Transverse colon (tissue), 4 donors: Measurements from ENCODE around the gene GPS1. TPM values are rescaled to one million over a fixed set of nuclear protein-coding genes. Genes with fewer than 3 reads are reported as not detected.

Experiments used
- DNase-seq: peaks from one replicate; pipeline ENCODE4 v3.0.0-alpha.2; 2019
- H3K27ac ChIP-seq, 4 donors: fragments of 200-600 bp; sonication (generic); 2 replicates each; pipeline ENCODE4 v1.5.1; 2016 to 2018; ENCODE audit warnings: inconsistent platforms in 4 of 4
- H3K27me3 ChIP-seq: fragments of 200-600 bp; sonication (generic); 2 replicates; pipeline ENCODE4 v1.5.1; 2017; ENCODE audit warnings: inconsistent platforms
- H3K36me3 ChIP-seq, 4 donors: fragments of 200-600 bp; sonication (generic); 2 replicates each; pipeline ENCODE4 v1.5.1; 2017 to 2019; ENCODE audit warnings: inconsistent platforms in 4 of 4
- H3K4me1 ChIP-seq, 4 donors: fragments of 200-600 bp; sonication (generic); 2 replicates each; pipeline ENCODE4 v1.5.1; 2017 to 2020; ENCODE audit warnings: inconsistent platforms in 4 of 4
- H3K4me3 ChIP-seq, 4 donors: fragments of 200-600 bp; sonication (generic); 1 replicate in 1 of 4; 2 replicates in 3 of 4; pipeline versions ENCODE4 v1.5.1 to v1.6.1; 2017 to 2019; ENCODE audit warnings: inconsistent platforms in 4 of 4
- H3K9me3 ChIP-seq, 2 donors: fragments of 200-600 bp; sonication (generic); 2 replicates each; pipeline ENCODE4 v1.5.1; 2017 to 2019; ENCODE audit warnings: inconsistent platforms in 2 of 2
- CTCF ChIP-seq, 5 experiments: fragments of 200-600 bp in 3 of 5; fragments of 450-650 bp in 2 of 5; sonication (generic) in 3 of 5; IDR thresholded peaks; 1 replicate in 2 of 5; 2 replicates in 3 of 5; pipeline ENCODE4 v1.5.1; 2016 to 2017; ENCODE audit warnings: antibody characterized with exemption in 5 of 5, inconsistent platforms in 3 of 5, mild to moderate bottlenecking in 2 of 5, moderate library complexity in 1 of 5
- EP300 ChIP-seq: sonication (generic); formaldehyde crosslinking; IDR thresholded peaks from one replicate; pipeline ENCODE4 v1.6.1; 2017; ENCODE audit warnings: antibody characterized with exemption, low read depth
- POLR2A ChIP-seq: fragments of 450-650 bp; IDR thresholded peaks from one replicate; pipeline ENCODE4 v1.6.1; 2016; ENCODE audit warnings: antibody characterized with exemption, mild to moderate bottlenecking, moderate library complexity
- POLR2AphosphoS5 ChIP-seq, 3 donors: sonication (generic); formaldehyde crosslinking; IDR thresholded peaks; one replicate each; pipeline ENCODE4 v1.6.1; 2016; ENCODE audit warnings: antibody characterized with exemption in 3 of 3
- WGBS, 2 donors: methylation state at CpG; one replicate each; pipeline ENCODE4 v1.1.5; 2018; ENCODE audit warnings: low coverage in 1 of 2; 5-methylcytosine and 5-hydroxymethylcytosine counted together
- in situ Hi-C, 4 donors: fragments of 200-750 bp; cut with MboI; loops; one replicate each; pipeline versions ENCODE4 v1.15.0 to v1.15.1; 2017; ENCODE audit warnings: low sequenced_read_pairs in 3 of 4, low pct_ligation_motif_present in 1 of 4, low pct_unique_long_range_greater_than_20kb in 1 of 4
- intact Hi-C: fragments of 100-400 bp; cut with DNase I; formaldehyde crosslinking; loops from one replicate; pipeline ENCODE4 v1.15.1; 2023; ENCODE audit warnings: low total_unique reads
- total RNA-seq, 4 donors: library from RNA; depleted of rRNA; stranded (reverse); fragments of >200 nt; gene quantifications; one replicate each; pipeline ENCODE4 v1.1.0, GENCODE V29; 2016

Gene GPS1
- total RNA-seq, 4 donors from 2014 or later: 42.0 to 160 (median 85.5) TPM

- peak; percentile 78 for DNase-seq
- Histone ChIP-seq H3K4me1 (peaks cover 13 to 48% (median 30%) of the 10 kb centered on the region in 4 donors), H3K4me3 (peak overlapping the region in 3 of 4 donors; percentile 1 to 44 (median 9)), H3K27ac (peak overlapping the region; percentile 81 to 89 (median 84)), H3K27me3 (no peaks in the 10 kb centered on the region), H3K9me3 (no peaks in the 10 kb centered on the region), H3K36me3 (no peaks in the 10 kb centered on the region)
- 23% methylated on average over 17 of the region's 24 CpGs; no CpG with 5 or more reads in 1 of the 2 donors for WGBS, 2 donors
- TF ChIP-seq POLR2A (peak; percentile 64), EP300 (no peak), CTCF (IDR thresholded peaks at IDR 0.05) (peak in 4 of 5 experiments; percentile 24 to 71 (median 44)), POLR2AphosphoS5 (IDR thresholded peaks at IDR 0.05) (peak in 2 of 3 donors; percentile 42 to 66)
- in situ Hi-C loops (no loop called here), intact Hi-C loops (no loop called here)
Observed at GRCh38 chr17:82105882-82106687, 54.4 kb downstream of the GPS1 start.

- TF ChIP-seq CTCF (IDR thresholded peaks at IDR 0.05): no peak
- H3K4me3 ChIP-seq: peak overlapping the region in 3 of 4 donors; percentile 1 to 44 (median 9)
- intact Hi-C loops: no loop called here
- no peak for DNase-seq
- 49% methylated on average over 9 of the region's 9 CpGs; no CpG with 5 or more reads in 1 of the 2 donors for WGBS, 2 donors
- H3K9me3 ChIP-seq: no peaks in the 10 kb centered on the region
- in situ Hi-C loops: no loop called here
- no peaks in the 10 kb centered on the region for H3K27me3 ChIP-seq
- H3K36me3 ChIP-seq: no peaks in the 10 kb centered on the region
- H3K27ac ChIP-seq: peak overlapping the region; percentile 81 to 89 (median 84)
- peaks cover 13 to 41% (median 26%) of the 10 kb centered on the region in 4 donors for H3K4me1 ChIP-seq
Observed at GRCh38 chr17:82106688-82107305, 55.1 kb downstream of the GPS1 start.

Other genes with a start within 250 kb of the GPS1 start
- under 1 TPM in 2 of 4 donors, not detected in 2; 0.14 to 0.64 TPM for gene GCGR, start 247.7 kb upstream of the GPS1 start, total RNA-seq
- 10 to 100 TPM; 23.3 to 44.0 (median 33.2) TPM for gene MCRIP1, start 218.6 kb upstream of the GPS1 start, total RNA-seq
- gene PPP1R27, start 216.8 kb upstream of the GPS1 start, total RNA-seq: under 1 TPM in 1 of 4 donors, not detected in 3; 0.68 TPM
- gene P4HB, start 191.4 kb upstream of the GPS1 start, total RNA-seq: 100 to 1,000 TPM; 486 to 732 (median 556) TPM
- gene ARHGDIA, start 180.6 kb upstream of the GPS1 start, total RNA-seq: 100 to 1,000 TPM; 189 to 480 (median 323) TPM
- gene ALYREF, start 160.3 kb upstream of the GPS1 start, total RNA-seq: 10 to 100 TPM; 23.1 to 47.7 (median 36.7) TPM
- 100 to 1,000 TPM in 1 of 4 donors, 10 to 100 TPM in 3; 56.7 to 126 (median 86.6) TPM for gene ANAPC11, start 160.2 kb upstream of the GPS1 start, total RNA-seq
- under 1 TPM in 1 of 4 donors, not detected in 3; 0.41 TPM for gene NPB, start 149.7 kb upstream of the GPS1 start, total RNA-seq
- gene PCYT2, start 140.5 kb upstream of the GPS1 start, total RNA-seq: 100 to 1,000 TPM in 1 of 4 donors, 10 to 100 TPM in 3; 37.2 to 424 (median 77.1) TPM
- 100 to 1,000 TPM in 2 of 4 donors, 10 to 100 TPM in 2; 76.5 to 315 (median 172) TPM for gene SIRT7, start 133.7 kb upstream of the GPS1 start, total RNA-seq
- 10 to 100 TPM; 22.4 to 34.4 (median 24.3) TPM for gene MAFG, start 124.2 kb upstream of the GPS1 start, total RNA-seq
- gene PYCR1, start 114.6 kb upstream of the GPS1 start, total RNA-seq: 100 to 1,000 TPM in 1 of 4 donors, 10 to 100 TPM in 2, not detected in 1; 16.4 to 257 (median 20.5) TPM
- gene MYADML2, start 104.7 kb upstream of the GPS1 start, total RNA-seq: not detected
- gene NOTUM, start 90.7 kb upstream of the GPS1 start, total RNA-seq: not detected
- gene ASPSCR1, start 74.3 kb upstream of the GPS1 start, total RNA-seq: 10 to 100 TPM; 21.0 to 61.7 (median 41.3) TPM
- 100 to 1,000 TPM in 2 of 4 donors, 10 to 100 TPM in 2; 85.4 to 131 (median 104) TPM for gene CENPX, start 29.0 kb upstream of the GPS1 start, total RNA-seq
- gene LRRC45, start 28.6 kb upstream of the GPS1 start, total RNA-seq: 10 to 100 TPM; 12.7 to 40.6 (median 23.5) TPM
- 10 to 100 TPM in 1 of 4 donors, 1 to 10 TPM in 3; 2.6 to 11.1 (median 5.0) TPM for gene RAC3, start 20.2 kb upstream of the GPS1 start, total RNA-seq
- gene DCXR, start 14.2 kb upstream of the GPS1 start, total RNA-seq: 100 to 1,000 TPM in 1 of 4 donors, 10 to 100 TPM in 3; 49.4 to 117 (median 71.3) TPM
- gene RFNG, start 87 bp upstream of the GPS1 start, total RNA-seq: 10 to 100 TPM; 33.2 to 92.0 (median 48.8) TPM
- gene DUS1L, start 13.9 kb downstream of the GPS1 start, total RNA-seq: 100 to 1,000 TPM in 3 of 4 donors, 10 to 100 TPM in 1; 98.6 to 306 (median 132) TPM
- 100 to 1,000 TPM in 2 of 4 donors, 10 to 100 TPM in 2; 25.1 to 185 (median 99.4) TPM for gene FASN, start 46.3 kb downstream of the GPS1 start, total RNA-seq
- 10 to 100 TPM; 23.5 to 87.5 (median 48.3) TPM for gene CCDC57, start 160.9 kb downstream of the GPS1 start, total RNA-seq
- 100 to 1,000 TPM in 1 of 4 donors, 10 to 100 TPM in 3; 11.5 to 105 (median 48.9) TPM for gene SLC16A3, start 177.1 kb downstream of the GPS1 start, total RNA-seq
- 100 to 1,000 TPM in 2 of 4 donors, 10 to 100 TPM in 2; 86.0 to 230 (median 148) TPM for gene CSNK1D, start 221.8 kb downstream of the GPS1 start, total RNA-seq